ENCODE results near the gene HOMER1. TPM values are rescaled to one million over a fixed set of nuclear protein-coding genes. Genes with fewer than 3 reads are reported as not detected.
A peak's percentile ranks its signal among the peaks of the same experiment; 100 is the strongest.

HOMER1 gene
- total RNA-seq, 4 donors from 2014 or later = 1.8 to 13.8 (median 5.2) TPM

DNA sequence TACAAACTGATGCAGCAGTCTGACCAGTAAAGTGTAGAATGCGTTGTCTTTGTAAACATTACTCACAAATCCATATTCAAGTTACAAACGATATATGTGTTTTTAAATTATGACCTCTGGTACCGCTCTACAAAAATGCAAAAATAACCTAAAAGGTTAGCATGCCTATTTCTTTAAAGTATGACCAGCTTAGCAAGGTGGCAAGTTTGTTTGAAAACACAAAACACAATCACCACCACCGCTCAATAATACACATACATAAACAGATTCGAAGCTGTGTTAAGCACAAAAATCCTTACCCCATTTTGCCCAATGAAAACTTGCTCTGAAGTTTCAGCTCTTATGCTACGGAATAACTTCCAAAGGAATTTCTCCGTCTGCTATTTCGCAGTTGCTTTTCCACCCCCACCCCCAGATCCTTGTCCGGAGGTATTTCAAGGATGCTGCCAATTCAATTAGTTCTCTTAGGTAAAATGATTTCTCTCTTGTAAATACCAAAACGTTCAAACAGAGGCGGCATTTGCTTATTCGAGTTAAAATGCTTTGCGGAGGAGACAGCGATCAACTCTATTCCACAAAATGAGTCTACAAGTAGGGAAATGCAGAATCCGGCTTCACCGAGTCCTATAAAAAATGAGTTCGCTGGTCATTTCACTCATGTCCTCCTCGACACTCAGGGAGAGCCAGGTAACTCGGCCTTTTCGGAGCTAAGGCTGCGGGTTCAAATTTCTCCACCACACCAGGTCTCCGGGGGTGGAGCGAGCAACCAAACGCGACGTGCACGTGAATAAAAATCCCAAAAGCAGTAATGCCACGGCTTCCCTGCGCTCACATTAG is 1.2 kb downstream of the HOMER1 start:
- no peak for DNase-seq (ENCODE audit: low spot score in 2 of 2)
- 3% methylated on average over 27 to 29 of the region's 29 CpGs for WGBS, 2 donors
- H3K9me3 ChIP-seq = no peaks in the 10 kb centered on the region
- peak overlapping the region; percentile 64 to 94 (median 86) for H3K4me3 ChIP-seq
- H3K4me1 ChIP-seq = peaks cover 0 to 29% (median 8%) of the 10 kb centered on the region in 4 donors
- no peaks in the 10 kb centered on the region for H3K36me3 ChIP-seq
- H3K27me3 ChIP-seq = no peaks in the 10 kb centered on the region
- TF ChIP-seq, protein P1, sequence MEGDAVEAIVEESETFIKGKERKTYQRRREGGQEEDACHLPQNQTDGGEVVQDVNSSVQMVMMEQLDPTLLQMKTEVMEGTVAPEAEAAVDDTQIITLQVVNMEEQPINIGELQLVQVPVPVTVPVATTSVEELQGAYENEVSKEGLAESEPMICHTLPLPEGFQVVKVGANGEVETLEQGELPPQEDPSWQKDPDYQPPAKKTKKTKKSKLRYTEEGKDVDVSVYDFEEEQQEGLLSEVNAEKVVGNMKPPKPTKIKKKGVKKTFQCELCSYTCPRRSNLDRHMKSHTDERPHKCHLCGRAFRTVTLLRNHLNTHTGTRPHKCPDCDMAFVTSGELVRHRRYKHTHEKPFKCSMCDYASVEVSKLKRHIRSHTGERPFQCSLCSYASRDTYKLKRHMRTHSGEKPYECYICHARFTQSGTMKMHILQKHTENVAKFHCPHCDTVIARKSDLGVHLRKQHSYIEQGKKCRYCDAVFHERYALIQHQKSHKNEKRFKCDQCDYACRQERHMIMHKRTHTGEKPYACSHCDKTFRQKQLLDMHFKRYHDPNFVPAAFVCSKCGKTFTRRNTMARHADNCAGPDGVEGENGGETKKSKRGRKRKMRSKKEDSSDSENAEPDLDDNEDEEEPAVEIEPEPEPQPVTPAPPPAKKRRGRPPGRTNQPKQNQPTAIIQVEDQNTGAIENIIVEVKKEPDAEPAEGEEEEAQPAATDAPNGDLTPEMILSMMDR (IDR thresholded peaks at IDR 0.05) = no peak
- TF ChIP-seq POLR2A (IDR thresholded peaks at IDR 0.05) (no peak), EP300 (IDR thresholded peaks at IDR 0.05) (no peak)
- H3K27ac ChIP-seq = peak overlapping the region in 3 of 4 donors; percentile 93 to 99 (median 97)

GRCh38 chr5:79512049-79512448 is 1.9 kb downstream of the HOMER1 start:
- DNase-seq (ENCODE audit: low spot score in 2 of 2) = no peak
- peaks cover 0 to 29% (median 8%) of the 10 kb centered on the region in 4 donors for H3K4me1 ChIP-seq
- WGBS, 2 donors = 21% methylated on average over 11 of the region's 11 CpGs
- H3K9me3 ChIP-seq = no peaks in the 10 kb centered on the region
- no peak overlapping the region for H3K27ac ChIP-seq
- peak overlapping the region in 3 of 4 donors; percentile 64 to 92 (median 80) for H3K4me3 ChIP-seq
- no peaks in the 10 kb centered on the region for H3K27me3 ChIP-seq
- H3K36me3 ChIP-seq = no peaks in the 10 kb centered on the region
- TF ChIP-seq, protein P1 (IDR thresholded peaks at IDR 0.05) = no peak
- TF ChIP-seq EP300 (IDR thresholded peaks at IDR 0.05) = no peak
- no peak for TF ChIP-seq POLR2A (IDR thresholded peaks at IDR 0.05)

DNA sequence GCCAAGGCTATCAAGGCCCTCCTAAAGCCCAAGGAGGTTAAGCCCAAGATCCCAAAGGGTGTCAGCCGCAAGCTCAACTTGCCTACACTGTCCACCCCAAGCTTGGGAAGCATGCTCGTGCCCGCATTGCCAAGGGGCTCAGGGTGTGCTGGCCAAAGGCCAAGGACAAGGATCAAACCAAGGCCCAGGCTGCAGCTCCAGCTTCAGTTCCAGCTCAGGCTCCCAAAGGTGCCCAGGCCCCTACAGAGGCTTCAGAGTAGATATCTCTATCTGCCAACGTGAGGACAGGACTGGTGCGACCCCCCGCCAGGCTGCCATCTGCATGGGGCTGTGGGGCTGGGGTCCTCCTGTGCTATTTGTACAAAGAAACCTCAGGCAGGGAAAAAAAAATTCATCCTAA is 3.3 kb downstream of the HOMER1 start:
- WGBS, 2 donors = 97 to 98% methylated on average over 5 to 6 of the region's 6 CpGs
- Histone ChIP-seq H3K9me3 (no peaks in the 10 kb centered on the region), H3K4me3 (no peak overlapping the region), H3K27ac (no peak overlapping the region), H3K4me1 (peaks cover 0 to 29% (median 8%) of the 10 kb centered on the region in 4 donors), H3K27me3 (no peaks in the 10 kb centered on the region), H3K36me3 (no peaks in the 10 kb centered on the region)
- no peak for DNase-seq (ENCODE audit: low spot score in 2 of 2)
- no peak for TF ChIP-seq POLR2A (IDR thresholded peaks at IDR 0.05)
- TF ChIP-seq EP300 (IDR thresholded peaks at IDR 0.05) = no peak
- TF ChIP-seq, protein P1 (IDR thresholded peaks at IDR 0.05) = no peak

- peaks cover 0 to 24% (median 8%) of the 10 kb centered on the region in 4 donors for H3K4me1 ChIP-seq
- 95% methylated on average over 1 of the region's 1 CpG for WGBS, 2 donors
Observed at GRCh38 chr5:79509244-79509885, 4.6 kb downstream of the HOMER1 start.

More at GRCh38 chr5:79509244-79509885, 4.6 kb downstream of the HOMER1 start:
- no peaks in the 10 kb centered on the region for H3K9me3 ChIP-seq
- TF ChIP-seq EP300 (IDR thresholded peaks at IDR 0.05) (no peak), POLR2A (IDR thresholded peaks at IDR 0.05) (no peak)
- TF ChIP-seq, protein P1 (IDR thresholded peaks at IDR 0.05) = no peak
- no peak overlapping the region for H3K27ac ChIP-seq
- no peak for DNase-seq (ENCODE audit: low spot score in 2 of 2)
- H3K36me3 ChIP-seq = no peaks in the 10 kb centered on the region
- H3K27me3 ChIP-seq = no peaks in the 10 kb centered on the region
- no peak overlapping the region for H3K4me3 ChIP-seq
